Thoracic aorta (tissue), 2 donors: ENCODE results near the gene SCRN2. TPM values are rescaled to one million over a fixed set of nuclear protein-coding genes. Genes with fewer than 3 reads are reported as not detected.
A peak's percentile ranks its signal among the peaks of the same experiment; 100 is the strongest.

Experiments used
- ATAC-seq: fragments of 150-250 bp; one replicate; pipeline ENCODE4 v1.8.0; 2017; ENCODE audit warnings: low read depth; ENCODE audit not compliant: insufficient number of reproducible peaks, low FRiP score
- DNase-seq: peaks from one replicate; pipeline ENCODE4 v3.0.0-alpha.2; 2020; ENCODE audit warnings: low spot score
- H3K27ac ChIP-seq, 2 donors: fragments of 200-600 bp; sonication (generic); 1 replicate in 1 of 2; 2 replicates in 1 of 2; pipeline ENCODE4 v1.5.1; 2016; ENCODE audit warnings: mild to moderate bottlenecking in 2 of 2, moderate library complexity in 2 of 2
- H3K27me3 ChIP-seq: fragments of 200-600 bp; sonication (generic); replicated peaks from 2 replicates; pipeline ENCODE4 v1.6.0; 2016; ENCODE audit warnings: mild to moderate bottlenecking; ENCODE audit not compliant: insufficient read depth
- H3K36me3 ChIP-seq: fragments of 200-600 bp; sonication (generic); one replicate; pipeline ENCODE4 v1.5.1; 2016
- H3K4me1 ChIP-seq, 2 donors: fragments of 200-600 bp; sonication (generic); 1 replicate in 1 of 2; 2 replicates in 1 of 2; pipeline versions ENCODE4 v1.5.1 to v1.6.0; 2016; ENCODE audit warnings: low read depth in 2 of 2, mild to moderate bottlenecking in 1 of 2; ENCODE audit not compliant: control insufficient read depth in 1 of 2
- H3K4me3 ChIP-seq: fragments of 200-600 bp; sonication (generic); 2 replicates; pipeline ENCODE4 v1.5.1; 2016; ENCODE audit warnings: mild to moderate bottlenecking
- H3K9me3 ChIP-seq: fragments of 200-600 bp; sonication (generic); 2 replicates; pipeline ENCODE4 v1.5.1; 2016
- CTCF ChIP-seq: fragments of 200-600 bp; sonication (generic); IDR thresholded peaks from one replicate; pipeline ENCODE4 v1.5.1; 2019; ENCODE audit warnings: antibody characterized with exemption
- total RNA-seq, 2 donors: library from RNA; depleted of rRNA; stranded (reverse); fragments of >200 nt; gene quantifications; one replicate each; pipeline versions ENCODE4 v1.1.0 to v1.2.3, GENCODE V29; 2016

The SCRN2 gene
- total RNA-seq, 2 donors from 2014 or later = 22.9 to 29.3 TPM

GRCh38 chr17:47813077-47813476 lies 28.0 kb downstream of the SCRN2 start:
- ATAC-seq = no peak
- Histone ChIP-seq H3K9me3 (no peaks in the 10 kb centered on the region), H3K36me3 (peaks cover 41% of the 10 kb centered on the region), H3K4me3 (no peak overlapping the region), H3K27me3 (no peaks in the 10 kb centered on the region), H3K27ac (no peak overlapping the region), H3K4me1 (peaks cover 0 to 16% of the 10 kb centered on the region in 2 donors)
- TF ChIP-seq CTCF = no peak
- no peak for DNase-seq

- H3K4me3 ChIP-seq = no peak overlapping the region
- H3K36me3 ChIP-seq = peaks cover 44% of the 10 kb centered on the region
- H3K9me3 ChIP-seq = no peaks in the 10 kb centered on the region
- peaks cover 0 to 16% of the 10 kb centered on the region in 2 donors for H3K4me1 ChIP-seq
- DNase-seq (no peak), ATAC-seq (no peak)
- no peak overlapping the region for H3K27ac ChIP-seq
- H3K27me3 ChIP-seq = no peaks in the 10 kb centered on the region
- no peak for TF ChIP-seq CTCF
Measured at GRCh38 chr17:47812146-47812920, 28.7 kb downstream of the SCRN2 start.

- Histone ChIP-seq H3K27ac (peak overlapping the region in 1 of 2 donors; percentile 30), H3K36me3 (peaks cover 41% of the 10 kb centered on the region), H3K4me1 (peaks cover 0 to 16% of the 10 kb centered on the region in 2 donors), H3K9me3 (no peaks in the 10 kb centered on the region), H3K27me3 (no peaks in the 10 kb centered on the region), H3K4me3 (no peak overlapping the region)
- no peak for TF ChIP-seq CTCF
- DNase-seq (no peak), ATAC-seq (no peak)
Measured at GRCh38 chr17:47811709-47812108, 29.4 kb downstream of the SCRN2 start.

- peak overlapping the region; percentile 30 to 64 for H3K27ac ChIP-seq
- H3K4me1 ChIP-seq = peaks cover 0 to 16% of the 10 kb centered on the region in 2 donors
- ATAC-seq = no peak
- H3K9me3 ChIP-seq = no peaks in the 10 kb centered on the region
- H3K36me3 ChIP-seq = peaks cover 39% of the 10 kb centered on the region
- no peak for TF ChIP-seq CTCF
- no peak for DNase-seq
- H3K27me3 ChIP-seq = no peaks in the 10 kb centered on the region
- H3K4me3 ChIP-seq = no peak overlapping the region
Measured at GRCh38 chr17:47810901-47811635, 30.0 kb downstream of the SCRN2 start.

GRCh38 chr17:47810200-47810821 lies 30.8 kb downstream of the SCRN2 start:
- Histone ChIP-seq H3K4me1 (peaks cover 0 to 24% of the 10 kb centered on the region in 2 donors), H3K36me3 (peaks cover 33% of the 10 kb centered on the region)

More at GRCh38 chr17:47810200-47810821, 30.8 kb downstream of the SCRN2 start:
- H3K4me3 ChIP-seq = no peak overlapping the region
- no peak for TF ChIP-seq CTCF
- H3K9me3 ChIP-seq = no peaks in the 10 kb centered on the region
- H3K27ac ChIP-seq = peak overlapping the region; percentile 9 to 64
- ATAC-seq (no peak), DNase-seq (no peak)
- no peaks in the 10 kb centered on the region for H3K27me3 ChIP-seq
